Iris pigment epithelial cell (primary cell): Measurements from ENCODE around the gene TACC2.
A peak's percentile ranks its signal among the peaks of the same experiment; 100 is the strongest.
"Not testable (repeated sequence)": the region's sequence is repeated elsewhere in the genome, so short reads cannot be mapped to it uniquely, and the experiment has no call there.

ENCODE experiments used
- DNase-seq: peaks from one replicate; pipeline ENCODE4 v3.0.0-alpha.2; 2011; ENCODE audit warnings: low read depth

Gene TACC2, protein sequence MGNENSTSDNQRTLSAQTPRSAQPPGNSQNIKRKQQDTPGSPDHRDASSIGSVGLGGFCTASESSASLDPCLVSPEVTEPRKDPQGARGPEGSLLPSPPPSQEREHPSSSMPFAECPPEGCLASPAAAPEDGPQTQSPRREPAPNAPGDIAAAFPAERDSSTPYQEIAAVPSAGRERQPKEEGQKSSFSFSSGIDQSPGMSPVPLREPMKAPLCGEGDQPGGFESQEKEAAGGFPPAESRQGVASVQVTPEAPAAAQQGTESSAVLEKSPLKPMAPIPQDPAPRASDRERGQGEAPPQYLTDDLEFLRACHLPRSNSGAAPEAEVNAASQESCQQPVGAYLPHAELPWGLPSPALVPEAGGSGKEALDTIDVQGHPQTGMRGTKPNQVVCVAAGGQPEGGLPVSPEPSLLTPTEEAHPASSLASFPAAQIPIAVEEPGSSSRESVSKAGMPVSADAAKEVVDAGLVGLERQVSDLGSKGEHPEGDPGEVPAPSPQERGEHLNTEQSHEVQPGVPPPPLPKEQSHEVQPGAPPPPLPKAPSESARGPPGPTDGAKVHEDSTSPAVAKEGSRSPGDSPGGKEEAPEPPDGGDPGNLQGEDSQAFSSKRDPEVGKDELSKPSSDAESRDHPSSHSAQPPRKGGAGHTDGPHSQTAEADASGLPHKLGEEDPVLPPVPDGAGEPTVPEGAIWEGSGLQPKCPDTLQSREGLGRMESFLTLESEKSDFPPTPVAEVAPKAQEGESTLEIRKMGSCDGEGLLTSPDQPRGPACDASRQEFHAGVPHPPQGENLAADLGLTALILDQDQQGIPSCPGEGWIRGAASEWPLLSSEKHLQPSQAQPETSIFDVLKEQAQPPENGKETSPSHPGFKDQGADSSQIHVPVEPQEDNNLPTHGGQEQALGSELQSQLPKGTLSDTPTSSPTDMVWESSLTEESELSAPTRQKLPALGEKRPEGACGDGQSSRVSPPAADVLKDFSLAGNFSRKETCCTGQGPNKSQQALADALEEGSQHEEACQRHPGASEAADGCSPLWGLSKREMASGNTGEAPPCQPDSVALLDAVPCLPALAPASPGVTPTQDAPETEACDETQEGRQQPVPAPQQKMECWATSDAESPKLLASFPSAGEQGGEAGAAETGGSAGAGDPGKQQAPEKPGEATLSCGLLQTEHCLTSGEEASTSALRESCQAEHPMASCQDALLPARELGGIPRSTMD (N-terminal part only)

DNA sequence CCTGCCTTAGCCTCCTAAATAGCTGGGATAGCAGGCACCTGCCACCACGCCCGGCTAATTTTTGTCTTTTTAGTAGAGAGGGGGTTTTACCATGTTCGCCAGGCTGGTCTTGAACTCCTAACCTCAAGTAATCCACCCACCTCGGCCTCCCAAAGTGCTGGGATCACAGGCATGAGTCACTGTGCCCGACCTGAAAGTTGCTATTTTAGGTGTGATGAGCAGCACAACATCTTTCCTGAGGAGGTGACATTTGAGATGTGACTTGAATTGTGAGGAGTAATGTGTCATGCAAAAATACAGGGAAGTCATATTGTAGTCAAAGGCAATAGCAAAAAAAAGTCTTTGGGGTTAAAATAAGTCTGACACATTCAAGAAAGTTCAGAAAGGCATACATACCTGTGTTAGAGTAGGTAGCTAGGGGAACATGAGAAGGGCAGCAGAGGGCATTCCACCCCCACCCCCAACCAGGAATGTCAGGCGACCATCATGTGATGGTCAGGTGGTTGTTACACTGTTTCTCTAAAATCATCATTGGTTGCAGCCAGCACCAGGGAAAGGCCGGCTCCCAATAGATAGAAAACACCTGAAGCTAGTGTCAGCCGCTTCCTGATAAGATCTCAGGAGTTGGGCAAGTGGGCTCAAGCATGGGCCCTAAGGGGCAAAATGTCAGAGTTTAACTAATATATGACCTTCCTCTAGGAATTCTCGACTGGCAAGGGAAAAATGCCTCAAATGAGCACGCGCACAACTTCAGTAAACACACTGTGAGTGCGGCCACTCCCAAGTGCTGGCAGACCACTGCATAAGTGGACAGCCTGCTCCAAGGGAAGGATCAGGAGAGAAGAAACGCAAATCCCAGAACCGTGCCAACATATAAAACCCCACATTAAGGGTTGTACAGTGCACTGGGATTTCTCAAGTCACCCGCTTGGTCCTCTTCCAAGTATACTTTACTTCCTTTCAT, at the start of gene TACC2:
TACC2 (plus strand) TSS at position 803 of the 964 bp plus-strand sequence. CDS start 32,819 bp downstream, outside the sequence.
- no peak for DNase-seq

DNA sequence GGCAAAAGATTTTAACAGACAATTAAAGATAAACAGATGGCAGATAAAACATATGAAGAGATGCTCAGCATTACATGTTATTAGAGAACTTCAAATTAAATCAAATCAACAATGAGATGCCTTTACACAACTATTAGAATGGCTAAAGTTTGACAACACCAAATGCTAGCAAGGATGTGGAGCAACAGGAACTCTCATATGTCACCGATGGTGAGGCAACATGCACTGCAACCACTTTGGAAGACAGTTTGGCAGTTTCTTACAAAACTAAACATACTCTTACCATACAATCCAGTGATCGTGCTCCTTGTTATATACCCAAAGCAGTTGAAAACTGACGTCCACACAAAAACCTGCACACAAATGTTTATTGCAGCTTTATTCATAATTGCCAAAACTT, 47.4 kb upstream of the TACC2 start:
- no peak for DNase-seq

DNA sequence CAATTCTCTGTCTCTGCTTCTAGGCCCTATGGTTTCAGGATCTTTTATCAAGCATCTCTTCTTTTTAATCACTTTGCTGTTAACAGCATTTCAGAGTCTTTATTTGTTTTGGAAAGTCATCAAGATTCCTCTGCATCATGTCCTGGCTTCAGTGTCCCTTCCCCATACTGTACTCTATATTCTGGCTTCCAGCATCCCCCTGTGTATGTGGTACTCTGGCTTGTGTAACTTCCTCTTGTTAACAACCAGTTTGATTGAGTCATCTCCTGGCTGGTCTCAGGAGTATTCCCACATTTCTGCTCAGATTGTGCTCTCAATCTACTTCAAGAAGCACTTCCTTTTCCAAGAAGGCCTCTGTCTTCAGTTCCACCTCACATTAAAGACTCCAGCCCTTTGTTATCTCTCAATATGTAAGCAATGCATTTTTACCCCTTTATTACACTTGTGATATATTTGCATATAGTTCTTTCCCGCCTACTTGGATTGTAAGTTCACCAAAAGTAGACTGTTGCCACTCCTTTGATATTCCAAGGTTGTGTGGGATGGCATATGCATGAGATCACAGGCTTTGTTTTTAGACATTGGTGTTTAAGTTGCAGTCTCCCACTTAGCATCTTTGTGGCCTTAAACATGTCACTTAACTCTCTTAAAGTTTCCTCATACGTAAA, 46.1 kb upstream of the TACC2 start:
- peak; percentile 91 for DNase-seq

DNA sequence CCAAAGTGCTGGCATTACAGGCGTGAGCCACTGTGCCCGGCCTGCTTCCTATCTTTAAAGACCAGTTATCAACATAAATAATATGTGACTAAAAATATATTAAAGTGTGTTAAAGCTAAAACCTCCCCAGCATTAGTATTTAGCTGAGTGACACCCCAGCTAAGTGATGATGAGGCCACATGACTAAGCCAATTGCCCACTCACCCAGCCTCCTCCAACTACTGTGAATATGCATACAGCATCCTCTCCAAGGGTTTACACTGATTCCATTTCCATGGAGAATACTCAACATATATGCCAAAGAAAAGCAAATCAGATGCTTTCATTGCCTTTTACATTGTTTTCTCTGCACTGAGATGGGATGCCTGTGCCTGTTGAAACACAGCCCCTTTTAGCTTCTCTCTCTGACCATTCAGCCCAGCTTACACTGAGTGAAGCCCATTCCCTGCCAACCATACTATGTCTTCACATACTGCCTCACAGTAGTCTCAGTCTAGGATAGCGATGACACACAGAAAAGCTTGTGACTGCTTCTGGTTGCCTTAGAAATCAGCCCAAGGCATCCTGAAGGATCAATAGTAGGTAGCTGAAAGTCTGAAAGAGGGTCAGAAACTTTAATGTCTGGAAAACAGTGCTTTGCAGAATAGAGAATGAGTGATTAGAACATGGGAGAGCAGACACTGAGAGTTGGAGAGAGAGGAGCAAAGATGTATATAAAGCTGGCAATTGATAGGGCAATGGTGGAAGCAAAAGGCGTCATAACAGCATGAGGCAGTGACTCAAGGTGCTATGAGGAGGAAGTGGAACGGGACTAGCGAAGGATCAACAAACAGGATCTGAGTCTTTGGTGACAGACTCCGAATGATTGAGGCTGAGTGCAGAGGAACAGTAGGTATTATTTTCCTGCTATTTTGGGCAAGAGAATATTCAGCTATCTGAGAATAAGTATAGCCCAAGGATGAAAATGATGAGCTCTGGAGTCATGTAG, 41.3 kb upstream of the TACC2 start:
- no peak for DNase-seq

DNA sequence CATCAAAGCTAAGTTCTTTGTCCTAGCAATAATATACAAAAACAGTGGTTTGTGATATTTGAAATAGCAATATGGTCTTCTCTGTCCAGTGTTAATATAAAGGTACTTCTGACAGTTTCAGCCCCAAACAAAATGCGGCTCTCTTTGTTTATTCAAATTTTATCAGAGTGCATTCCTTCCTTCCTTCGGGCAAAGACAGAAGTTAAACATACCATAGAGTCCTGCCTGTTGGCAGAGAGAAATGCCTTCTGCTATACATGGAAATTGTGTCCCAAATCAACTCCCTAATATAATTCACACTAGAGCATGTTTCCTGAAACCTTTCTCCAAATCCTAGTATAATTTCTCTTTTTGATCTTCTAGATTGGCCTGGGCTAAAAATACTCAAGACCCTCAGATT, 39.9 kb upstream of the TACC2 start:
- no peak for DNase-seq

DNA sequence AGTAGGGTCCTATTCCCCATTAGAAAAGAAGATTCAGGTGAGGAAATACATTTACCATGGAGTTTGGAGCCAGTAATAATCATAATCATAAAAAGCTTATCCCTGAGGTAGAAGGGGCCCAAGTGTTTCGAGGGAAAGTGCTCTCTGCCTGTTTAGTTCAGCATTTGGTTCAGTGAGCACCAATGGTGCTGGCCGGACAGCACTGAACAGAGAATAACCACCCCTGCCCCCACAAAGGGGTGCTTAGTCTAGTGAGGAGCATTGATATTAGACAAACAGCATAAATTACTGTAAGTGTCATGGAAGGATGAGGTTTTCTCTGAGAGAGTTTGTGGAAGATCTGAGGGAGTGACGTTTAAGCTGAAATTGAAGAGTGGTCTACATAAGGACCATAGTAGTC, 39.5 kb upstream of the TACC2 start:
- DNase-seq = no peak

DNA sequence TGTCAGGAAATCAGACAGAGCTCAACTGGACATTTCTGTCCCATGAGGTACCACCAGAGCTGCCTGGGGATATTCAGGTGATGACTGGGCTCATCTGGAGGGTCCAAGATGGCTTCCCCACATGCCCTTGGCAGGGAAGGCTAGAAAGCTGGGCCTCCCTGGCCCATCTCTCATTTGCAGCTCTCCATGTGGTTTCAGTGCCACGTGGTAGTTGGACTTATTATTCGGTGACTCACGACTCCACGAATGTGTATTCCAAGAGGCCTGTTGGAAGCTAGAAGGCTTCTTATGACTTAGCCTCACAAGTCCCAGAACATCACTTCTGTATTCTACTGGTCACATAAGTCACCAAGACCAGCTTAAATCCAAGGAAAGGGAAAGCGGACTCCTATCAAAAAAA, 36.7 kb upstream of the TACC2 start:
- peak; percentile 14 for DNase-seq

DNA sequence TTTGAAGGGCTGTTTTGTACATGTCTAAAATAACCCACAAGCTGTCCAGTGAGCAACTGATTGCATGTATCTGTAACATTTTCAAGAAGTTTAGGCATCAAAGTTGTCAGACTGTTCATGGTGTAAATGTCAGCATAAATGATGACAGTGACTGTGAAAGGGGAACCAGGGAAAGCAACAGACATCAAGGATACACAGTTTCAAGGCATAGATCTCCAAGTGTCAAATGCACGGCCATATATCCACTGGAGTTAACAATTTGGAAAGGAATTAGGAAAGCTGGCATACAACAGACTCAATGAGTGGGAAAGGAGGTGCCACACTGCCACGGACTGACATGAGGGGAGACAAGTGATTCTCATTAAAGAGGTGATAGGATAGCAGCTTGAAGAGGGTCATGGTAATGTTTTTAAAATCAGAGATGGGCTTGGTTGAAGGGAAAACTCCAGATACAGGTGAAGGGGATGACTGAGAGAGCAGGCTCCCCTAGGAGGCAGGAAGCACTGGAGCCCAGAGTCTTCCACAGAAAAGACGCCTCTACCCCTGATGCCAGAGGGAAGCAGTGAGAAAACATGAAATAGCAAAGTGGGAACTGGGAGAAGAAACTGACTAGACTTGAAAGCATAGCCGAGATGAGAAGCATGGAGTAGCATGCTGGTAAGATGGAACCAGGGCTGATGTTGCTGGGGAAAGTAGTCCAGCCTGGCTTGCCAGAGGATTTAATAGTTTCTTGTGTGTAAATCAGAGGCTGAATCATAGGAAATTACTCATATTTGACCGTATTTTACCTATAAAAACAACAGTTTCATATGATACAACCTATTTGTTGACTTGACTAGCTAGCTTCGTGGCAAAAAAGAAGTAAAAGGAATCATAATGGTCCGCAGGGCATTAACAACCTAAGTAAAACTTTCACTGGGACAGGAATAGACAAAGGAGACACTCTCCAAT, 32.6 kb upstream of the TACC2 start:
- peak; percentile 86 for DNase-seq

DNA sequence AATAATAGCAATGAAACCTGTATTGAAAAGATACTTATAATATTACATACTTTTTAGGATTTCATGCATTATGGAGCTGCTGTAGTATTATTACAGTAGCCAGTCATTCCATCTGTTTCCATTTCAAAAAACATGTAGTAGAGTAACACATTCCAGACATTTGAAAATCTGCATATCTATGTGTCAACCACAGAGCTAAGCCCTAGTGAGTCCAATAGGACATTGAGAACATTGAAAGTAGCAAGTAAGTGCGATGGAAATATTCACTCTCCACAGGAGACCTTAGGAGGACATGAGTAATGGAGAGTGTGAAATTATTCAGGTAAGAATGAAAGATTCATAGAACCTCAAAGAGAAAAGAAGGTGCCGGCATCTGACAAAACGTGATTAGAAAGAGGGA, 29.3 kb upstream of the TACC2 start:
- DNase-seq = no peak

DNA sequence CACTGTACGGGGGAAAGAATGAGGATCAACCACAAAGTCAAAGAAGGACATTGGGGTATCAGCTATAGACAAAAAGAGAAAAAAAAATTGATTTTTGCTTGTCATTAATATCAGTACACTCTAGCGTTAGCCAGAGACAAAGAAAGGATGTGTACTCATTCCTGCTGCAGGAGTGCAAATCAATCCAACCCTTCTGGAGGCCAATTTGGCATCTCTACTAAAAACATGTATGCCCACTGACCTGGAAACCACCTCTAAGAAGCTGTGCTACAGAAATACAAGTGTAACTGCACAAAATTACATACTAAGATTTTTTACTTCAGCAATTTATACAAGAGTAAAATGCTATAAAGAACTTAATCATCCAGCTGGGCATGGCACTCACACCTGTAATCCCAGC, 27.5 kb upstream of the TACC2 start:
- DNase-seq = no peak

DNA sequence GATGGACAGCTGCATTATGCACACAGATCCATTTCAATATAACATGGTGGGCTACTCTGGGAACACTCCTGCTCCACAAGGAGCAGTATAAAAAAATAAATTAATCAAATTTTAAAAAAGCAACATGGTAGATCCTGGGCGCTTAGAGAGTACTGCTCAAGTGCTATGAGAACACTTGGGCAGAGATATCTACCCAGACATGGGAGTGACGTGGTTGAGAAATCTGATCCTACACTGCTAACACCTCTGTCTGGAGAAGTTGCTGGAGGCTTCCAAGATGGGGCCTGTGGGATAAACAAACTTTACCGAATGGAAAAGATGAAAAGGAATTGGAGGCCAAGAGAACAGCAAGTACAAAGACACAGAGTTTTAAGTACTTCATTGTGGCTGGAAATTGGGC, 23.0 kb upstream of the TACC2 start:
- DNase-seq = no peak

DNA sequence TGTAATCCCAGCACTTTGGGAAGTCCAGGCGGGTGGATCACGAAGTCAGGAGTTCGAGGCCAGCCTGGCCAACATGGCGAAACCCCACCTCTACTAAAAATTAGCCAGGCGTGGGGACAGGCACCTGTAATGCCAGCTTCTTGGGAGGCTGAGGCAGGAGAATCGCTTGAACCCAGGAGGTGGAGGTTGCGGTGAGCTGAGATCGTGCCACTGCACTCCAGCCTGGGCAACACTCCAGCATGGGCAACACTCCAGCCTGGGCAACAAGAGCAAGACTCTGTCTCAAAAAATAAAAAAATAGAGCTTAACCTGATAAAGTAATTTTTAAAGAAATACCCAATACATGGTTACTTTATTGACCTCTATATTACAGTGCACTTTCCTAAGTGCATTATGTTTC, 19.9 kb upstream of the TACC2 start:
- DNase-seq = not testable (repeated sequence)

DNA sequence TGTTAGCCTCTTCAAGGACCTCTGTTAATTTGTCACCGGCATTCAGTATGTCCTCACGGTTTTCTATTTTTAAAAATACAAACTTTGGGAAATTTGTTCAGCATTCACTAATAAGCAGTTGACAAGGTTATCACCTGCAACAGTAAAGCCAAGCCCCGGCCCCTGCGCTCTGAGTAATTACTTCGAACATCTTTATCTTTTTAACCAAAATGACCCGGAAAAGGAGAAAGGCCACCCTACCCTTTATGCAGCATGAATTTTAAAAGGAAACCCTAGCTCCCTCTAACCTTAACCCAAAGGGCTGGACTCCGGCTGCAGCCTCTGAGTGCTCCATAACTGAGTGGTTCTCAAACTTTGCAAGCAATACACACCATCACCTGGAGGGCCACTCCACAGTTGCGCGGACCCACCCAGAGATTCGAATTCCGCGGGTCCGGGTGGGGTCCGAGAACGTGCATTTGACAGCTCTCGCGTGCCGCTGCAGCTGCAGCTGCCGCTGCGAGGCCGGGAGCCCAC, 14.9 kb upstream of the TACC2 start:
- no peak for DNase-seq

DNA sequence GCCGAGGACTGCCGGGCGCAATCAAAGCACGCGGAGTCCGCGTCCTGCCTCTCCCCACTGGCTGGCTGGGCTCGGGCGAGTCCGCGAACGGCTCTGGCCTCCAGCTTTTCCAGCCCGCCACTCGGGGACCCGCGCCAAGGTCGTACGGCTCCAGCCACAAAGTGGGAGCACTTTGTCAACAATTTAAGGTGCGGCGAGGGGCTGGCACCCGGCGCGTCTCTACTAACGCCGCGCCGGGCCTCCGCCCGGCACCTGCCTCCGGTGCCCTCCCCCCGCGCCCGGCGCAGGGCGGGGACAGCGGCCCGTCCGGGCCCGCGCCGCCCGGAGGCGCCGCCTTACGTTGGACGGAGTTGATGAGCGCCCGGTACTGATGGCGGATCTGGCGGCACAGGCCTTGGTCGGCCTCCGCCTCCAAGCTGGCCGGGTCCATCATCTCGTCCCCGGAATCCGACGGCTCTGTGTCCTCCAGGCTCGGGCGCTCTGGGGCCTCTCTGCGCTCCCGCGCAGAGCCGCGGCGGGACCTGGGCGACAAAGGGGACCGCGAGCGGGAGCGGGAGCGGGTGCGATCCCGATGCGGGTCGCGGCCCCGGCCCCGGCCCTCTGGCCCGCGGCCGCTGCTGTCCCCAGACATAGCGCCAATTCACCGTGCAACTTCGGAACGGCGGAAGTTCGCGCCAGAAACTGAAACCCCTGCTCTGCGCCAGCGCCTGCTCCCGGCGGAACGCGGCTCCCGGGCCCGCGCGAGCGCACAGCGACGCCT, 14.2 kb upstream of the TACC2 start, which contains the start of gene NSMCE4A:
NSMCE4A (minus strand) TSS at position 683 of the 760 bp plus-strand sequence; CDS start at position 631, 52 bp downstream.
- DNase-seq = peak; percentile 78

DNA sequence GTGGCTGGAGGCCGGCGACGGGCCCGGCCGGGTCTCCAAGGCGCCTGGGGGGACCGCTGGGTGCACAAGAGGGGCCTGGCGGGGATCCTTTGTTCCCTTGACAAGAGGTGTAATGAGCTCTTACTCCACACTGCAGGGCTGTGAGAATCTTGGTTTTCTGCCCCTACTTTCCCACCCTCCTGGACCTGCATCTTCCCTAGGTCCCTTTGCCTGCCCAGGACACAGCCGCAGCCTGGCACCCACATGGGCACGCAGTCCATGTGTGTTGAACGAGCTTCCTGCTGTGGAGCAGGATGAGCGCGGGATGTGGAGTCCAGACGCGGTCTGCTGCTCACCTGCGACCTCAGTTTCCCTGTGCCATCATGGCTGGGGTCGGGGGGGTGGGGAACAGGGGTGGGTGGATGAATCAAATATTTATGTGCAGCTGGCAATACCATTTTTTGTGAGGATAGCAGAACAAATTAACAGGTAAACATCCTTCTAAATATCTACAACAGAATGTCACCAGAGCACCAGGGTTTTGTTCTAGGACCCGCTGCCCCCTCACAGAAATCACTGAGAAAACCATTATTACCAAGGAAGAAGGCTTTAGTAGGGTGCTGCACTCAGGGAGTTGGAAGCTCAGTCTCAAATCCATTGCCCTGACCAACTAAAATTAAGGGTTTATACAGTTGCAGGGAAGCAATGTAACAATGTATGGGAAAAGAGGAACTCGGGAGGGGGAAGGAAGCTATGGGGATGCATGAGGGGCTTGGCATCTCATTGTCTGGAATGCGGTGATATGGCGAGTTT, 13.5 kb upstream of the TACC2 start:
- DNase-seq = no peak

DNA sequence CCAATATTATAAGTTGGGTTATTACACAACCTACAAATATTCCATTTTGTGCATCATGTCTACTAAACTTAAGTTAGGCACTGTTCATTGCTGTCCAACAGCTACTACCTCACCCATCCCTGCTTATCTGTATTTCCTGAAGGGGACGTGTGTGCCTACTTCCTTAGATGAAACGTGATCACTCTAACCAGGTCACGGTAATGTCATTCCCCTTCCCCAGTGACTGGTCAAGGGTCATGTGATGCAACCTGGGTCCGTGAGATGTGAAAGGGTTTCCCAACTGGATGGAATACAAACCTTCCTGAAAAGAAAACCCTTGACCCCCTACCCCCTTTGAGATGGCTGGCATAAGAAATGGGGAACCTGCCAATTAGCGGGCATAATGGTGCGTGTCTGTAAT, 12.4 kb upstream of the TACC2 start:
- DNase-seq = no peak
